22Rv1 (cell line): ENCODE data around the gene RRP15.

Source experiments
- CTCF ChIP-seq: fragments of 450-650 bp; IDR thresholded peaks from 2 replicates; pipeline ENCODE4 v1.5.1; 2017; ENCODE audit warnings: mild to moderate bottlenecking
- ZFX ChIP-seq: fragments of 450-650 bp; IDR thresholded peaks from 2 replicates; pipeline ENCODE4 v1.6.1; 2017; ENCODE audit warnings: antibody characterized with exemption, borderline replicate concordance

DNA sequence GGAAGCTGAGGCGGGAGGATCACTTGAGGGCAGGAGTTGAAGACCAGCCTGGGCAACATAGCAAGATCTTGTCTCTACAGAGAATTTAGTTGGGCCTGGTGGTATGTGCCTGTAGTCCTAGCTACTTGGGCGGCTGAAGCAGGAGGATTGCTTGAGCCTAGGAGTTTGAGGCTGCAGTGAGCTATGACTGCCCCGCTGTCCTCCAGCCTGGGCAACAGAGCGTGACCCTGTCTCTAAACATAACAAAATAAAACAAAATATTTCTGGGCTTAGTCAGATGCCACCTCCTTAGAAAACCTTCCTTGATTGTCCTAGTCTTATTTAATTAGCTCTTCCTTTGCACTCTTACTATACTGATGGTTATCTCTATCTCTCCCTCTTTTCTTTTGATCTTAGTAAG lies 68.6 kb downstream of the RRP15 start:
- no peak for TF ChIP-seq CTCF
- no peak for TF ChIP-seq ZFX
